Activated CD8-positive, alpha-beta memory T cell treated with anti-CD3 and anti-CD28 coated beads for 48 hours (primary cell): ENCODE measurements around the gene ANO7.

Experiments
- DNase-seq, 3 experiments: peaks; one replicate each; pipeline ENCODE4 v3.0.0-alpha.2; 2020; ENCODE audit warnings: low read depth in 2 of 3, low spot score in 2 of 3

The ANO7 gene

GRCh38 chr2:241157841-241158545, 30.5 kb upstream of the ANO7 start:
- DNase-seq: no peak

- DNase-seq: no peak
Observed at GRCh38 chr2:241158546-241158900, 30.0 kb upstream of the ANO7 start.

GRCh38 chr2:241159116-241159515, 29.4 kb upstream of the ANO7 start:
- no peak for DNase-seq

GRCh38 chr2:241160318-241160717, 28.2 kb upstream of the ANO7 start:
- DNase-seq: no peak

GRCh38 chr2:241161646-241162281, 26.7 kb upstream of the ANO7 start:
- DNase-seq: no peak

- DNase-seq: no peak
Observed at GRCh38 chr2:241163601-241164118, 24.8 kb upstream of the ANO7 start.

GRCh38 chr2:241168366-241168765, 20.1 kb upstream of the ANO7 start:
- no peak for DNase-seq

GRCh38 chr2:241173557-241173956, 14.9 kb upstream of the ANO7 start:
- DNase-seq: no peak

GRCh38 chr2:241177526-241178334, 10.7 kb upstream of the ANO7 start:
- DNase-seq: no peak

GRCh38 chr2:241178961-241179360, 9.5 kb upstream of the ANO7 start:
- no peak for DNase-seq

- no peak for DNase-seq
Observed at GRCh38 chr2:241179899-241180298, 8.6 kb upstream of the ANO7 start.

- no peak for DNase-seq
Observed at GRCh38 chr2:241180495-241180894, 8.0 kb upstream of the ANO7 start.

- no peak for DNase-seq
Observed at GRCh38 chr2:241182126-241182525, 6.4 kb upstream of the ANO7 start.

GRCh38 chr2:241182531-241183133, 5.8 kb upstream of the ANO7 start:
- no peak for DNase-seq

- DNase-seq: no peak
Observed at GRCh38 chr2:241183221-241183620, 5.3 kb upstream of the ANO7 start.

- no peak for DNase-seq
Observed at GRCh38 chr2:241184901-241185300, 3.6 kb upstream of the ANO7 start.

- no peak for DNase-seq
Observed at GRCh38 chr2:241185961-241186360, 2.5 kb upstream of the ANO7 start.

- no peak for DNase-seq
Observed at GRCh38 chr2:241187101-241187917, 1.2 kb upstream of the ANO7 start.

GRCh38 chr2:241187918-241188234, 601 bp upstream of the ANO7 start:
- no peak for DNase-seq

GRCh38 chr2:241189093-241189855, 797 bp downstream of the ANO7 start:
- no peak for DNase-seq
